IPS-18c (cell line): ENCODE results near the gene WDR91.
"Not testable (repeated sequence)": the region's sequence is repeated elsewhere in the genome, so short reads cannot be mapped to it uniquely, and the experiment has no call there.

ENCODE experiments used
- H3K4me3 ChIP-seq: 2 replicates; pipeline ENCODE4 v1.7.0; 2013; ENCODE audit warnings: low read depth, mild to moderate bottlenecking, low read length, moderate library complexity; ENCODE audit not compliant: insufficient read depth
- H3K9me3 ChIP-seq: one replicate; pipeline ENCODE4 v1.6.1; 2013; ENCODE audit warnings: mild to moderate bottlenecking, low read length, moderate library complexity; ENCODE audit not compliant: control insufficient read depth, insufficient read depth

Gene WDR91

GRCh38 chr7:135171581-135172291 is 39.6 kb downstream of the WDR91 start:
- H3K4me3 ChIP-seq, H3K9me3 ChIP-seq: not testable (repeated sequence)

GRCh38 chr7:135170998-135171481 is 40.3 kb downstream of the WDR91 start:
- not testable (repeated sequence) for H3K9me3 ChIP-seq
- peak overlapping the region; percentile 84; the same call in 1 of the 2 replicates for H3K4me3 ChIP-seq

GRCh38 chr7:135170274-135170997 is 40.9 kb downstream of the WDR91 start, which contains the start of gene CYREN:
Gene CYREN, minus strand, starts transcription at chr7:135170707. Its CDS starts 1,785 bp downstream, at chr7:135168922.
- Histone ChIP-seq H3K4me3 (peak within 1 kb of the TSS; percentile 84), H3K9me3 (peaks cover 2% of the 10 kb centered on the region)

GRCh38 chr7:135169964-135170273 is 41.4 kb downstream of the WDR91 start:
- peaks cover 2% of the 10 kb centered on the region for H3K9me3 ChIP-seq
- H3K4me3 ChIP-seq: peak overlapping the region; percentile 84

- H3K9me3 ChIP-seq: peaks cover 2% of the 10 kb centered on the region
- H3K4me3 ChIP-seq: peak overlapping the region; percentile 84
Measured at GRCh38 chr7:135169141-135169963, 42.0 kb downstream of the WDR91 start.

- Histone ChIP-seq H3K9me3 (peaks cover 2% of the 10 kb centered on the region), H3K4me3 (no peak overlapping the region)
Measured at GRCh38 chr7:135168489-135169140, 42.7 kb downstream of the WDR91 start.

GRCh38 chr7:135168001-135168400 is 43.3 kb downstream of the WDR91 start:
- H3K4me3 ChIP-seq: no peak overlapping the region
- peaks cover 2% of the 10 kb centered on the region for H3K9me3 ChIP-seq

- H3K9me3 ChIP-seq: peaks cover 2% of the 10 kb centered on the region
- no peak overlapping the region for H3K4me3 ChIP-seq
Measured at GRCh38 chr7:135167365-135167917, 43.9 kb downstream of the WDR91 start.

- H3K9me3 ChIP-seq: peaks cover 2% of the 10 kb centered on the region
- no peak overlapping the region for H3K4me3 ChIP-seq
Measured at GRCh38 chr7:135166338-135166990, 44.9 kb downstream of the WDR91 start.

- peaks cover 2% of the 10 kb centered on the region for H3K9me3 ChIP-seq
- H3K4me3 ChIP-seq: no peak overlapping the region
Measured at GRCh38 chr7:135165862-135166261, 45.5 kb downstream of the WDR91 start.

- Histone ChIP-seq H3K9me3 (peaks cover 2% of the 10 kb centered on the region), H3K4me3 (no peak overlapping the region)
Measured at GRCh38 chr7:135164357-135165061, 46.8 kb downstream of the WDR91 start.

- H3K9me3 ChIP-seq: no peaks in the 10 kb centered on the region
- no peak overlapping the region for H3K4me3 ChIP-seq
Measured at GRCh38 chr7:135162382-135163001, 48.8 kb downstream of the WDR91 start.

- no peak overlapping the region for H3K4me3 ChIP-seq
Measured at GRCh38 chr7:135161669-135162068, 49.7 kb downstream of the WDR91 start.

GRCh38 chr7:135160858-135161653 is 50.3 kb downstream of the WDR91 start:
- H3K4me3 ChIP-seq: no peak overlapping the region
- peaks cover 2% of the 10 kb centered on the region for H3K9me3 ChIP-seq

More at GRCh38 chr7:135161669-135162068, 49.7 kb downstream of the WDR91 start:
- peaks cover 2% of the 10 kb centered on the region for H3K9me3 ChIP-seq
